Large intestine (tissue), 3 donors: Measurements from ENCODE around the gene STPG4. TPM values are rescaled to one million over a fixed set of nuclear protein-coding genes. Genes with fewer than 3 reads are reported as not detected.
"Not testable (repeated sequence)": the region's sequence is repeated elsewhere in the genome, so short reads cannot be mapped to it uniquely, and the experiment has no call there.

Experiments
- DNase-seq, 2 donors: peaks; one replicate each; pipeline versions ENCODE4 v3.0.0 to v3.0.0-alpha.2; 2013
- H3K27ac ChIP-seq: one replicate; pipeline ENCODE4 v1.5.1; 2013; ENCODE audit warnings: low read length
- H3K27me3 ChIP-seq: 2 replicates; pipeline ENCODE4 v1.6.1; 2013; ENCODE audit warnings: low read length; ENCODE audit not compliant: control insufficient read depth, insufficient read depth
- H3K36me3 ChIP-seq: 2 replicates; pipeline ENCODE4 v1.6.1; 2013; ENCODE audit warnings: low read length; ENCODE audit not compliant: control insufficient read depth, insufficient read depth
- H3K4me1 ChIP-seq: one replicate; pipeline ENCODE4 v1.6.1; 2013; ENCODE audit warnings: low read length; ENCODE audit not compliant: control insufficient read depth, insufficient read depth
- H3K4me3 ChIP-seq: one replicate; pipeline ENCODE4 v1.5.1; 2013; ENCODE audit warnings: low read length
- H3K9me3 ChIP-seq: one replicate; pipeline ENCODE4 v1.6.1; 2013; ENCODE audit warnings: mild to moderate bottlenecking, low read depth, low read length, moderate library complexity; ENCODE audit not compliant: control insufficient read depth
- WGBS: methylation state at CpG from one replicate; pipeline ENCODE4 v1.1.5; 2013; ENCODE audit warnings: low lambda C conversion rate; ENCODE audit not compliant: insufficient coverage; 5-methylcytosine and 5-hydroxymethylcytosine counted together
- polyA plus RNA-seq: library from polyadenylated mRNA; unstranded; fragments of 120-200 nt; gene quantifications from one replicate; pipeline ENCODE4 v1.2.1, GENCODE V29; 2013

STPG4 gene
- polyA plus RNA-seq, 1 donor = 0.18 TPM

DNA sequence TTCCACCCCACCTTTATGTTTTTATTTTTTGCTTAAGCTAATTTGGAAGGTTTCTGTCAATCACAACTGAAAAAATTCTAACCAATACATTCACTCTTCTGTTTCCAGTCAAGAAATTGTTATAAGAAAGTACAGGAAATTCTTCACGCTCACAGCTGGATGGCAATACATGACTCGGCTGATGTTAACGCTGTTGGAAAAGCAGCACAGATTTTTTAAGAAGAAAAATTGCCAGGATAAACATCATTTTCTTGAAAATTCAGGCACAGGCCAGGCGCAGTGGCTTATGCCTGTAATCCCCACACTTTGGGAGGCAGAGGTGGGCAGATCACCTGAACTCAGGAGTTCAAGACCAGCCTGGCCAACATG lies 46.1 kb downstream of the STPG4 start:
- no peak overlapping the region for H3K27ac ChIP-seq
- no peak overlapping the region for H3K4me3 ChIP-seq
- no peaks in the 10 kb centered on the region for H3K4me1 ChIP-seq
- H3K9me3 ChIP-seq = no peaks in the 10 kb centered on the region
- no peaks in the 10 kb centered on the region for H3K36me3 ChIP-seq
- no CpG with 5 or more reads among the region's 4 CpGs for WGBS
- no peaks in the 10 kb centered on the region for H3K27me3 ChIP-seq
- no peak for DNase-seq

DNA sequence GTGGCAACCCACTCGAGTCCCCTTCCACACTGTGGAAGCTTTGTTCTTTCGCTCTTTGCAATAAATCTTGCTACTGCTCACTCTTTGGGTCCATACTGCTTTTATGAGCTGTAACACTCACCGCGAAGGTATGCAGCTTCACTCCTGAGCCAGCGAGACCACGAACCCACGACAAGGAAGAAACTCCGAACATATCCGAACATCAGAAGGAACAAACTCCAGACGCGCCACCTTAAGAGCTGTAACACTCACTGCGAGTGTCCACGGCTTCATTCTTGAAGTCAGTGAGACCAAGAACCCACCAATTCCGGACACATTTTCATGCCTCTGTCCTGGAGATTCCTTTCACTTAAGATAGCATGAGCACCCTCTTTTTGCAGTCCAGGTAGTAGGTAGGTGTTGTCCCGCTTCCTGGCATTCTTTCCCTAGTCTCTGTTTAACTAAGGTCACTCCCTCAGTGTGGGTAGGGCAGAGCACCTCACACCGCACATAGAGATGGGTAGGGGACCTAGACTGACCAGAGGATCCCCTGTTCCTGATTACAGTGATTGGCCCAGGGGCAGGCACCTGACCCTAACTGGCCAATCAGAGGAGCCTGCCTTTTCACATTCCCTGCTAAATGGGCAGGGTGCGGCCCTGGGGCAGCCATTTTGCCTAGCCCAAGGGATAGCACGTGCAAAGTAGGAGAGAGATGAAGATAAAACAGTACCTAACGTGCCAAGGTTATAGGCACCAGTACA lies 46.7 kb downstream of the STPG4 start:
- no CpG with 5 or more reads among the region's 19 CpGs for WGBS
- H3K27me3 ChIP-seq, H3K4me3 ChIP-seq, H3K27ac ChIP-seq, H3K9me3 ChIP-seq, H3K4me1 ChIP-seq, H3K36me3 ChIP-seq, DNase-seq: not testable (repeated sequence)

- not testable (repeated sequence) for H3K36me3 ChIP-seq, H3K27ac ChIP-seq, H3K9me3 ChIP-seq, H3K27me3 ChIP-seq, H3K4me3 ChIP-seq, DNase-seq, H3K4me1 ChIP-seq
- no CpG with 5 or more reads among the region's 21 CpGs for WGBS
Measured at GRCh38 chr2:47107201-47107600, 47.9 kb downstream of the STPG4 start.

DNA sequence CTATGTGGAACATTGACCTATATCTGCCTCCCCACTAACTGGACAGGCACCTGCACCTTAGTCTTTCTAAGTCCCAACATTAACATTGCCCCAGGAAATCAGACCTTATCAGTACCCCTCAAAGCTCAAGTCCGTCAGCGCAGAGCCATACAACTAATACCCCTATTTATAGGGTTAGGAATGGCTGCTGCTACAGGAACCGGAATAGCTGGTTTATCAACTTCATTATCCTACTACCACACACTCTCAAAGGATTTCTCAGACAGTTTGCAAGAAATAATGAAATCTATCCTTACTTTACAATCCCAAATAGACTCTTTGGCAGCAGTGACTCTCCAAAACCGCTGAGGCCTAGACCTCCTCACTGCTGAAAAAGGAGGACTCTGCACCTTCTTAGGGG lies 48.9 kb downstream of the STPG4 start:
- not testable (repeated sequence) for H3K36me3 ChIP-seq, H3K27me3 ChIP-seq, H3K4me1 ChIP-seq, H3K4me3 ChIP-seq, H3K9me3 ChIP-seq, DNase-seq, H3K27ac ChIP-seq
- WGBS = no CpG with 5 or more reads among the region's 4 CpGs

DNA sequence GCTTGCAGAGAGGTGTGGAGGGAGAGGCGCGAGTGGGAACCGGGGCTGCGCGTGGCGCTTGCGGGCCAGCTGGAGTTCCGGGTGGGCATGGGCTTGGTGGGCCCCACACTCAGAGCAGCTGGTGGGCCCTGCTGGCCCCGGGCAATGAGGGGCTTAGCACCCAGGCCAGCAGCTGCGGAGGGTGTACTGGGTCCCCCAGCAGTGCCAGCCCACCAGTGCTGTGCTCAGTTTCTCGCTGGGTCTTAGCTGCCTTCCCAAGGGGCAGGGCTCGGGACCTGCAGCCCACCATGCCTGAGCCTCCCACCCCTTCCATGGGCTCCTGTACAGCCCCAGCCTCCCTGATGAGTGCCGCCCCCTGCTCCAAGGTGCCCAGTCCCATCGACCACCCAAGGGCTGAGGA lies 55.4 kb downstream of the STPG4 start:
- H3K27me3 ChIP-seq, DNase-seq, H3K9me3 ChIP-seq, H3K36me3 ChIP-seq, H3K4me3 ChIP-seq, H3K4me1 ChIP-seq, H3K27ac ChIP-seq: not testable (repeated sequence)
- WGBS = no CpG with 5 or more reads among the region's 14 CpGs

DNA sequence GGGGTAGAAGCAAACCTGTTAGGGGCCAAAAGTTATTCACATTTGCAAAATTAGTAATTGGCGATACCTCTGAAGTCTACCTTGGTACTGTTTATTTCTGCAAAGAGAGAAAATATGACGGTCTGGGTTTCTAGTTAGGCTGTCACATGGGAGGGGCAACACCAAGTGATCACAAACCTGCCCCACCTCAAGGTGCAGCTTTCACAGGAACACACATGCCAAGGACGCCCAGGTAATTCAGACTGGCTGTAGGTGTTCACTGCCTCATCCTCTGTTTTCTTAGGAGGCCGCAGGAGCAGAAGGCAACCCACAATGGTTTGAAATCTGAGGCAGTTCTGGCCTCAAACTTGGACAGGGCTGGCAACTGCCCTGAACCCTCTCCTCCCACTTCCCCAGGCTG lies 56.2 kb downstream of the STPG4 start:
- H3K4me1 ChIP-seq = no peaks in the 10 kb centered on the region
- WGBS = no CpG with 5 or more reads among the region's 4 CpGs
- H3K27me3 ChIP-seq = no peaks in the 10 kb centered on the region
- H3K36me3 ChIP-seq = no peaks in the 10 kb centered on the region
- no peak overlapping the region for H3K27ac ChIP-seq
- no peak for DNase-seq
- H3K9me3 ChIP-seq = no peaks in the 10 kb centered on the region
- H3K4me3 ChIP-seq = no peak overlapping the region

DNA sequence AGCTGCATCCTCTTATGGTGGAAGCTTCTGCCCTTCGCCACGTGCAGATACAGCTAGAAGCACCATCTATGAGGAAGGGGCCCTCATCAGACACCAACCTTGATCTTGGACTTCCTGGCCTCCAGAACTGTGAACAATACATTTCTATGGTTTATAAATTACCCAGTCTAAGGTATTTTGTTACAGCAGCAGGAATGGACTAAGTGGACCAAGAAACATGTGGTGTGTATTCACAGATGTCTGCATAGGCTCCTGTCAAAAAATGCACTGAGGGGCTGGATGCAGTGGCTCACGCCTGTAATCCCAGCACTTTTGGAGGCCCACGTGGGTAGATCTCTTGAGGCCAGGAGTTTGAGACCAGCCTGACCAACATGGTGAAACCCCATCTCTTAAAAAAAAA lies 57.5 kb downstream of the STPG4 start:
- no peaks in the 10 kb centered on the region for H3K4me1 ChIP-seq
- WGBS = no CpG with 5 or more reads among the region's 4 CpGs
- no peaks in the 10 kb centered on the region for H3K36me3 ChIP-seq
- no peak for DNase-seq
- no peaks in the 10 kb centered on the region for H3K27me3 ChIP-seq
- no peaks in the 10 kb centered on the region for H3K9me3 ChIP-seq
- H3K4me3 ChIP-seq = no peak overlapping the region
- H3K27ac ChIP-seq = no peak overlapping the region

DNA sequence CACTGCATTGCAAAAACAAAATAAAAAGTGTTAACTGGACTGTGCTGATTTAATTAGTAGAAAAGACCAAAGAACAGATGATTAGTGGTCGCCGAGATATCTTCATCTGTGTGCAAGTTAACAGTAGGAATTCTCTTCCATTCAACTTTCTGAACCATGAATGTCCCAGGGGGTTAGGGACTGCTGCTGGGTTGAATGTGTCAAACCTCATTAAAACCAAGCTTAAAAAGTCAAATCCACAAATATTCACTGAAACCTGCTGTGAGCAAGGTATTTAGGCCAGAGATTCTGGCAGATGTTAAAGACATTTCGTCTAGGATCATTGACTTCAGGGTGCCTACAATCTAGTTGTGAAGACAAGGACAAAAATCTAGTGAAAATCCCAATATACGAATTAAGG lies 58.7 kb downstream of the STPG4 start:
- no peak for DNase-seq
- Histone ChIP-seq H3K9me3 (no peaks in the 10 kb centered on the region), H3K4me1 (no peaks in the 10 kb centered on the region), H3K27me3 (no peaks in the 10 kb centered on the region), H3K36me3 (no peaks in the 10 kb centered on the region), H3K4me3 (no peak overlapping the region), H3K27ac (no peak overlapping the region)
- no CpG with 5 or more reads among the region's 4 CpGs for WGBS

DNA sequence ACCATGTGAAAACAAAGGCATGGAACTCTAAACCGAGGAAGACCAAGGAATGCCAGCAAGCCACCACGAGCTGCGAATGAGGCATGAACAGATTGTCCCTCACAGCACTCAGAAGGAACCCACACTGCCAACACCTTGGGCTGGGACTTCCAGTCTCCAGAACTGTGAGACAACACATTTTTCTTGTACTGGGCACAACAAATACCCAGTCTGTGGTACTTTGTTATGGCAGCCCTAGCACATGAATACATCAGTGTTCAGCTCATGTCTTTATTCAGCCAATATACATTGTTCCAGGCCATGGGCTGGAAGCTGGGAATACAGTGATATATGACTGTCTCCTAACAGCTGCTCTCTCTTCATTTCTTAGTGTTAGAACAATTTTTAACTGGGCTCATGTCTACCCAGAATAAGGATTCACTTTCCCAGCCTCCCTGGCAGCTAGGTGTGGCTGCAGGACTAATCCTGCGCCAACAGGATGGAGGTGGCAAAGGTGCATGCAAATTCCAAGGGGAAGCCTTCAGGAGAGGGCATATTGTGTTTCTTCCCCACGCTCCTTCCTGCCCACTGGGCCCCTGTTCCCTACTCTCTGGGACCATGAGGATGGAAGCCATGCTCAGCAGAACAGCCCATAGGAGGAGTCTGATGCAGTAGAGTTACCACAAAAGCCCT lies 59.6 kb downstream of the STPG4 start:
- no peaks in the 10 kb centered on the region for H3K27me3 ChIP-seq
- H3K27ac ChIP-seq = no peak overlapping the region
- H3K4me3 ChIP-seq = no peak overlapping the region
- DNase-seq = no peak
- 83% methylated on average over 1 of the region's 5 CpGs for WGBS
- H3K9me3 ChIP-seq = no peaks in the 10 kb centered on the region
- H3K4me1 ChIP-seq = no peaks in the 10 kb centered on the region
- no peaks in the 10 kb centered on the region for H3K36me3 ChIP-seq

- WGBS = no CpG with 5 or more reads among the region's 7 CpGs
- Histone ChIP-seq H3K27ac (no peak overlapping the region), H3K4me1 (no peaks in the 10 kb centered on the region), H3K36me3 (no peaks in the 10 kb centered on the region), H3K9me3 (no peaks in the 10 kb centered on the region), H3K27me3 (no peaks in the 10 kb centered on the region), H3K4me3 (no peak overlapping the region)
- no peak for DNase-seq
Measured at GRCh38 chr2:47094511-47095142, 60.5 kb downstream of the STPG4 start.
